CD4-positive, alpha-beta T cell treated with Interleukin-21 for 1 hour (primary cell): ENCODE measurements around the gene GID4.

Experiments
- DNase-seq: peaks from one replicate; pipeline ENCODE4 v3.0.0-alpha.2; 2020

GID4 gene

GRCh38 chr17:18045691-18046350, 6.6 kb downstream of the GID4 start:
- no peak for DNase-seq

- no peak for DNase-seq
Observed at GRCh38 chr17:18055597-18055996, 16.4 kb downstream of the GID4 start.

- DNase-seq, result no peak
Observed at GRCh38 chr17:18056214-18056613, 17.0 kb downstream of the GID4 start.

- no peak for DNase-seq
Observed at GRCh38 chr17:18059283-18059682, 20.1 kb downstream of the GID4 start.

- DNase-seq, result no peak
Observed at GRCh38 chr17:18064053-18064452, 24.8 kb downstream of the GID4 start.

GRCh38 chr17:18065546-18065945, 26.3 kb downstream of the GID4 start:
- no peak for DNase-seq

- no peak for DNase-seq
Observed at GRCh38 chr17:18066866-18067265, 27.7 kb downstream of the GID4 start.

- DNase-seq, result no peak
Observed at GRCh38 chr17:18069101-18069500, 29.9 kb downstream of the GID4 start.

GRCh38 chr17:18070861-18071340, 31.7 kb downstream of the GID4 start:
- DNase-seq, result no peak

- DNase-seq, result no peak
Observed at GRCh38 chr17:18071751-18072150, 32.5 kb downstream of the GID4 start.

GRCh38 chr17:18074566-18075272, 35.5 kb downstream of the GID4 start:
- no peak for DNase-seq

GRCh38 chr17:18076936-18077335, 37.7 kb downstream of the GID4 start:
- DNase-seq, result no peak

- DNase-seq, result no peak
Observed at GRCh38 chr17:18079543-18079942, 40.3 kb downstream of the GID4 start.

GRCh38 chr17:18084256-18084655, 45.0 kb downstream of the GID4 start:
- no peak for DNase-seq

GRCh38 chr17:18087610-18088491, 48.6 kb downstream of the GID4 start, which contains the start of gene DRG2:
Gene DRG2, plus strand, starts transcription at chr17:18087948. Its CDS starts 76 bp downstream, at chr17:18088024.
- peak; percentile 90 for DNase-seq

GRCh38 chr17:18089613-18090012, 50.4 kb downstream of the GID4 start:
- no peak for DNase-seq

- DNase-seq, result no peak
Observed at GRCh38 chr17:18093616-18094408, 54.6 kb downstream of the GID4 start.

GRCh38 chr17:18094409-18094807, 55.2 kb downstream of the GID4 start:
- no peak for DNase-seq

GRCh38 chr17:18099516-18099915, 60.3 kb downstream of the GID4 start:
- no peak for DNase-seq

GRCh38 chr17:18100616-18101015, 61.4 kb downstream of the GID4 start:
- DNase-seq, result no peak

- DNase-seq, result no peak
Observed at GRCh38 chr17:18101828-18102227, 62.6 kb downstream of the GID4 start.

GRCh38 chr17:18102640-18103039, 63.4 kb downstream of the GID4 start:
- DNase-seq, result no peak

GRCh38 chr17:18105027-18105426, 65.8 kb downstream of the GID4 start:
- no peak for DNase-seq
